Ishikawa (cell line): Measurements from ENCODE around the gene RPS6KB1.

ENCODE experiments used
- CEBPB ChIP-seq: IDR thresholded peaks from 2 replicates; pipeline ENCODE4 v1.6.1; 2012
- EGR1 ChIP-seq: IDR thresholded peaks from 2 replicates; pipeline ENCODE4 v1.6.1; 2012
- EP300 ChIP-seq: IDR thresholded peaks from 2 replicates; pipeline ENCODE4 v1.6.1; 2012; ENCODE audit warnings: borderline replicate concordance
- FOXM1 ChIP-seq: IDR thresholded peaks from 2 replicates; pipeline ENCODE4 v1.6.1; 2012; ENCODE audit warnings: low read depth, borderline replicate concordance
- MAX ChIP-seq: IDR thresholded peaks from 2 replicates; pipeline ENCODE4 v1.6.1; 2012
- NFIC ChIP-seq: IDR thresholded peaks from 2 replicates; pipeline ENCODE4 v1.6.1; 2012
- RAD21 ChIP-seq: IDR thresholded peaks from 2 replicates; pipeline ENCODE4 v1.6.1; 2012; ENCODE audit warnings: low read depth
- REST ChIP-seq: IDR thresholded peaks from 2 replicates; pipeline ENCODE4 v1.6.1; 2012; ENCODE audit warnings: low read depth, mild to moderate bottlenecking
- TAF1 ChIP-seq: IDR thresholded peaks from 2 replicates; pipeline ENCODE4 v1.6.1; 2012; ENCODE audit warnings: low read depth, mild to moderate bottlenecking
- TCF12 ChIP-seq: IDR thresholded peaks from 2 replicates; pipeline ENCODE4 v1.6.1; 2012; ENCODE audit warnings: low read depth
- YY1 ChIP-seq: IDR thresholded peaks from 2 replicates; pipeline ENCODE4 v1.6.1; 2012; ENCODE audit warnings: low read depth

GRCh38 chr17:59893676-59894100, 767 bp downstream of the RPS6KB1 start:
- TF ChIP-seq TAF1 (no peak), RAD21 (no peak), REST (no peak), TCF12 (no peak), CEBPB (no peak), FOXM1 (no peak), MAX (no peak), EP300 (no peak), EGR1 (no peak), YY1 (no peak), NFIC (no peak)
